ENCODE results near the gene PXDC1.
"Not testable (repeated sequence)": the region's sequence is repeated elsewhere in the genome, so short reads cannot be mapped to it uniquely, and the experiment has no call there.

Gene PXDC1

DNA sequence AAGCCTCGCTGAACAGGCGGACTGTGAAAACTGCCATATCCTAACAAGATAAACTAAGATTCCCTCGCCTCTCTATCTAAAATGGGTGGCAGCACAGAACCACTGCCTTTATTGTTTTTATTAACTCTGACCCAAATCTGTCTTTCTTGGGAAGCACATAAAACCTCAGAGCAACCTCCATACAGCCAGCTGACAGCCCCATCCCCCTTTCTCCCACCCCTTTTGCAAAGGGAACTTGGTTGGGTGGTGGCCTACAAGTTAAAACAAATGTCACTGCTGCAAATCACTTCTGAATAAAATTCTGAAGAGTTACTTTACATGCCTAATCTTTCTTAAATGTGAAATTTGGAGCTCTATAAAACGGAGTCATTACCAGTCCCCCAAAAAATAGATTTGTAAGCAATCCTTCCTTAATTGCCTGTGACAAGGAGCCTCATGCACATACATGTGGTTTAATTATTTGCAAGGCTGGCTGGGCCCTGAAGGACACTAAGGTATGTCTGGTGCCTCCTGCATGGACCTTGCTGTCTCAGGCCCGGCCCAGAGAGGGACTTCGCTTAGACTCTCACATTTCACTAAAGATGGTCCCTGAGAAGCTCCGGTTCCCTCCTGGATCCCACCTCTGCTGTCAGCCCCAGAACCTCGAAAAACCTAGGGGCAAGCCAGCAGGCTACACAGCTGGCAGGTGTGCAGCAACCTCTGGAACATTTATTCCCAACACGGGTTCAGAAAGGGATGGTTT, 21.7 kb downstream of the PXDC1 start:
- DNase-seq = no peak

DNA sequence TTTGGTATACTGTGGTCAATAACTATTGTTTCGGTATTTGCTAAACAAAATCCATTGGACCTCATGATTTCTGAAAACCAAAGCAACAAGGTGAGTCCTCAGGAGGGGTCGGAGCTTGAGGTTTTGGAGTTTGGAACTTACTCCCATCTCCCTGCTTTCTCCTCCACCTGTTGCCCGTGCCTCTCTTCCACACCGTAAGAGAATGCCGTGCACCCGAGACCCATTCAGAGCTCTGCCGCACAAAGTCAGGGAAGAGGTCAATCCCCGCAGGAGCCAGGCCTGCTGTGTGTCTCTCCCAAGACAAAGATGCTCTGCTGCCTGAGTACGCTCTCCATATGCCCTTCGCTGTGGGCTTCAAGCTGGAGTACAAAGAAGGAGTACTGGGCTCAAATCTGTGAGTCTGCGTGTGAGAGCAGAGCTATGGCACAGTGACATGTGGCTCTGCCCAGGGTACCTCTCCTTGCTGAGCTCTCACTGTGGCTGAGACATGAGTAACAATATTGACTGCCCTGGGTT, 23.9 kb downstream of the PXDC1 start:
- DNase-seq = no peak

GRCh38 chr6:3727036-3727435, 24.5 kb downstream of the PXDC1 start:
- no peak for DNase-seq

DNA sequence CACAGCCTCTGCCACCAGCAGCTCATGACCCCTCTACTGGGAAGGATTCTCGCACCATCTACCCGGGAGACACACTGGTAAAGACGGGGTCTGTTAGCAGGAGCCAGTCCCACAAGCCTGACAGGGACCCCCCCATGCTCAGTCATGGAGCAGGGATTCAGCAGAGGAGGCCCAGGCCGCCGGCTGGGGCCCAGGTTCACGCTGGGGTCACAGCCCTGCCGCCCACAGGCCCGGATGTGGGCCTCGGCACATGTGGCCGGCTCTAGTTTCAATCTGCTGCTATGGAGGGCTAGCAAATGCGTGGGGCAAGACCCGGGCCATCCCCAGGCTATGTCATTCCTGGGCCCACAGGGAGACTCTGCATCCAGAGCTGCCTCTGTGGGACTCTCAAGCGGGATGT, 25.1 kb downstream of the PXDC1 start:
- DNase-seq = no peak

DNA sequence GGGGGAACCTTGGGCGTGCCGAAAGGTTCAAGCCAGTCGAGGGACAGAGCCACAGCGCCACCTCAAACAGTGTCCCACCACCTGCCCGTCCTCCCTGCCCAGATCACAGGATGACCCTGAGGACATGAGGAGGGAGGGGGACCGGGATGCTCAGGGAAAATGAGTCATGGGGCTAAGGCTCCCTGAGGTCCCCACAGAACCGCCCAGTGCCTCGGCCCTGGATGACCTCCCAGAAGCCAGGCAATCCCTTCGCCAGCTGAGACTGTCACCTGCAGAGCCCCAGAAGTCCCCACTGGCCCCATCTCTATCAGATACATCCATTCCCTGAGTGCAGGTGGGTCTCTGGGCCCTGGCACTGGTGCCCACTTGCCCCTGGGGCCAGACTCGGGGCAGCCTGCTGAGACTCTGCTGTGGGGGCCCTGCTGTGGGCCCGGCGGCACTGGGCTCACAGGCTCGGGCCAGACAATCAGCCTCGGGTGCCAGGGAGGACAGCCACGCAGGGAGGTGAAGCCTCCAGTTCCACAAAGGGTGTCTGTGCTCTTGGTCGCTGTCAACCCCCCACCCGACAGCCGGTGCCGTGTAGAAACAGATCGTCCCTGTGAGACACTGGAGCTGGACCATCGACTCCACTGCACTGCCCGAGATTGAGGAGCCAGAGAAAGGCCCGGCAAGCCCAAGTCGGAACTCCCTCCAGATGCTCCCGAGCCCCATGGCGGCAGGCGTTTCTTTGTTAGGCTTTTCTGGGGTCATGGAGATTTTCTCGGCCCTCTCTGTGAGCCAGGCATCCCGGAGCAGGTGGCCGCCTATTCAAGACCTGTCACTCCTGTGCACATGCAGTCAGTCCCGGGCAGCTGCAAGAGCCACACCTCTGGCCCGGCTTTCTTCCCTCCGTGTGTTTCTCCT, 26.1 kb downstream of the PXDC1 start:
- no peak for DNase-seq

DNA sequence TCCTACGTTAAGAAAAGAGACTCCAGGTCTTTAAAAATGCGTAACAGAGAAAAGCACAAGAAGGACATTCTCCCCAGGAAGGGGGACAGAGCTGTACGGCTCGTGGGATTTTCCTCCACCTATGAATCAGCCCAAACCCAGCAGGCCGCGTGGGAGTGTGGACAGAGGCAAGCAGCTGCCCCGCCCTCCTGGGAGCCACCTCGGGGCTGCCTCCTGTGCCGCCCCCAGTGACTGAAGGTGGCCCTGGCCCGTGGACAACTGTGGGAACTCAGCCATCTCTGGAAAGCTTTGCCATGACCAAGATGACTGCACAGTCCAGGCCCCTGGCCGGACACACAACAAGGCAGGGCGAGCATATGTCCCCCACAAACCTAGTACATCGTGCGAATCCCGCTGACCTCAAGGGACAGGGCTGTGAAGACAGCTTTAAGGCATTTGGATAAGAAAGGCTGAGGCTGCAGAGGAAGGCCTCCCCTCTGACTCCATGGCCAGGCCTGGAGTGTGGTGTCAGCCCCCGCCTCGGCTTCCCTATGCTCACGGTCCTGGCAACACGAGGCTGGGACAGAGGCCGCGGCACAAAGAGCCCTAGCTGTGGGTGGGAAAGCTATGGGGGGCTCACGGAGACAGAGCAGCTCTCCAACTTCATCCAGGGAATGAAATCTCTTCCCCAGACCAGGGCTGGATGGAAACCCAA, 26.9 kb downstream of the PXDC1 start:
- DNase-seq = no peak

GRCh38 chr6:3723966-3724365, 27.5 kb downstream of the PXDC1 start:
- no peak for DNase-seq

GRCh38 chr6:3723251-3723650, 28.3 kb downstream of the PXDC1 start:
- no peak for DNase-seq

DNA sequence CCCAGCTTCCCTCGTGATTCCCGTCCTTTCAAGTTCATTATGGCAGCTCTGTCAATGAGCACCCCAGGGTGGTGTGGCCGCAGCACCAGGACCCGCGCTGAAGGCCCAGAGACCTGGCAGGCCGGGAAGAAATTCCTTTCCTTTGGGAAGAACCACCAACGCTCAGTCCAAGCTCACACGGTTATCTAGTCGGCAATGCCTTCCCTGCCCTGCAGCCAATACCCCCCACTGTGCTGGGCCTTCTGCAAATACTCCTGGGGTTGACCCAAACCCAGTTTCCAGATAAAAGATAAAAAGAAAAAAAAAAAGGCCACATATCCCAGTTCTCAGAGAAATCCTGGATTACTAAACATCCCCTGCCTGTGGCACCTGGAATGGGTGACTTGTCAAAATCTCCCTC, 28.7 kb downstream of the PXDC1 start:
- no peak for DNase-seq

DNA sequence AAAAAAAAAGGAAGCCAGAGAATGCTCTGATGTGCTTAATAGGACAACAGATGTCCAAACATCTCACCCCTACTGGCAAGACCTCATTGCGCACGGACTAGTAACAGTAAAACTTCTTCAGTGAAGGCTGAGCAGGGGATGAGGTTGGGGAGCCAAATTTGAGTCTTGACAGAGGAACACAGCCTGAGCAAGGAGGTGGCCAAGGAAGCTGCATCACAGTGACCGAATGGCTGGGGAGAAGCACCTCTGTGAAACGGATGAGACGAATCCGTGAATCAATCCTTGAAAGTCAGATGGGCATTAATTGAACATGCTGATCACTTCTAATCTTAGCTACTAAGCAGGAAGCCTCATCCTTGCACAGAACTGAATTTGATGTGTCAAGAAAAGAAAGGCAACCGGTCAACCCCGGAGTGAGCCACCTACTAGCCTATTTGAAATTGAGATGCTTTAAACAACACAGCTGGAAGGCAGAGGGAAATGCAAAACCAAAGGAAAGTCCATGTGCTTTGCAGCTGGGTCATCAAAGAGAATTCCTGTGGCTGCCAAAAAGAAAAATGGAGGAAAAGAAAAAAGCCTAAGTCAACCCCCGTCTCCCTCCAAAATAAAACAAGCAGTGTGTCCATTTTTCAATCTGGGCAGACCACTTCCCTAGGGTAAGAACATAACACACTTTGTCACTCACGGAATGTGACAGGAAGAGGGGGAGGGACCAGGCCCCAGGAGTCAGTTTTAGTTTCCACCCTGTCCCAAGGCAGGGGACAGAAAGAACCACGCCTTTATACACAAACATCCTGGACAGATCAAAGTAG, 29.5 kb downstream of the PXDC1 start:
- DNase-seq = no peak

- not testable (repeated sequence) for DNase-seq
Observed at GRCh38 chr6:3720770-3721169, 30.7 kb downstream of the PXDC1 start.

GRCh38 chr6:3719462-3720308, 31.8 kb downstream of the PXDC1 start:
- no peak for DNase-seq

- DNase-seq = no peak
Observed at GRCh38 chr6:3718407-3718806, 33.1 kb downstream of the PXDC1 start.

DNA sequence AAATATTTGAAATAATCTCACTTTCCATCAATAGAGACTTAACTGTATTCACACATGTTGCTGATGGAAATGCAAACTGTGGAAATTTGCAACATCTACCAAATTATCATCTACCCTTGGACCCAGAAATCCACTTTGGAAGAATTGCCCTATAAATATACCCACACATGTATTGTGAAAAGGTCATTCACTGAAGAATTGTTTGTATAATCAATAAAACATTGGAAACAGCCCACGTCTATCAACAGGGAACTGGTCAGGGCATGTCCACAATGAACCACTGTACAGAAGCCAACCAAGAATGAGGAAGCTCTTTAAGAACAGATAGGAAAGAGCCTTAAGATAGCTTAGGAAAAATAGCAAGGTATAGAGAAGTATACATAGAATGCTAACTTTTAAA, 36.2 kb downstream of the PXDC1 start:
- no peak for DNase-seq

- DNase-seq = no peak
Observed at GRCh38 chr6:3714768-3715167, 36.7 kb downstream of the PXDC1 start.

DNA sequence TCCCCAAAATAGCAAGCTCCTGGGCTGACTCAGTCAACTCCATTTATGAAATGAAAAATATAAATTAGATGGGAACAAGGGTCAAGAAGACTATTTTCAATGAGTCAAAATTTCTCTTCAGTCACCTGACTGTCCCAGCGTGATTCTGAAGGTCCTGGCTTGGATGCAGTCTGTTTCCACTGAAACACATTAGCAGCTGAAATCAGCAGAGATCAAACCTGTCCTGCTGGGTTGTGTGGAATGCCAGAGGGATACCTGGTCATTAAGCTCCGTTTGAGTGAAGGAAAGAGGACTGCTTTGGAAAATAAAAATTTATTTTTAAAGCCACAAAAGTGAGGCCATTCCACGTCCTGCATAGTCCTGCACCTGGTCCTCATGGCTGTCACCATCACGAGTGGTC, 37.4 kb downstream of the PXDC1 start:
- DNase-seq = no peak

DNA sequence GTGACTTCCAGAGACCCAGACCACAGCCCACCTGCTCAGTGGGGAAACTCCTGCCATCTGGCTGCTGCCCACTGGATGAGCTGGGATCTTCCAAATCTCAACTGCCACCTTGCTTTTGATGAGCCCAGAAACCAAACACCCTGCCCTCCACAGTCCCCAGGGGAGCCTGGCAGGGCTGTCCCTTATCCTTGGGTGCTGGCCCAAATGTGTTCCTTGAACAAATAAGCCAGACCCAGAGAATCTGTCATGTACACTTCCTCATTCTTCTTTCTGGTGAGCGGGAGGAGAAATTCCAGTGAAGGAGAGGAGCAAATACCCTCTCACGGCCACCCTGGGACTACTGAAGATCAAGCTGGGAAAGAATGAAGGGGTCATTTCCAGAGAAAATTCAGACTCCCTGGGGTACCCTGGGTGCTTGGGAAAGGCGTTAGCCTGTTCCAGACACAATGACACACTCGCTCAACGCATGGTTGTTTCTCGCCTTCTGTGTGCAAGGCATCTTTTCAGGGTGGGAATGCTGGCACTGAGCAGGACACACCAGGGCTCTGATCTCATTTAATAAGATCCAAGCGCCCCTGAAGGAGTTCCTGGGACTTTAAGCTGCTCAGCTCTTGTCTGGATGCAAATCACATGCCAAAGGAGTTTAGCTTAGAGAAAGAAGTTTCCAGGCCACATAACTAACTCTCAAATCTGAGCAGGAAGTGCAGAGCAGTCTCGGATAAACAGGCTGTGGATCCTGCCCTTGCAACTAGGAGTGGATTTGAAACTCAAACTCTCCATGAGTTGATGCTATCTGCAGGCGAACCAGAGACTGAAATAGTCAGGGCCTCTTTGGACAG, 38.5 kb downstream of the PXDC1 start:
- no peak for DNase-seq

GRCh38 chr6:3711776-3712175, 39.7 kb downstream of the PXDC1 start:
- DNase-seq = no peak

DNA sequence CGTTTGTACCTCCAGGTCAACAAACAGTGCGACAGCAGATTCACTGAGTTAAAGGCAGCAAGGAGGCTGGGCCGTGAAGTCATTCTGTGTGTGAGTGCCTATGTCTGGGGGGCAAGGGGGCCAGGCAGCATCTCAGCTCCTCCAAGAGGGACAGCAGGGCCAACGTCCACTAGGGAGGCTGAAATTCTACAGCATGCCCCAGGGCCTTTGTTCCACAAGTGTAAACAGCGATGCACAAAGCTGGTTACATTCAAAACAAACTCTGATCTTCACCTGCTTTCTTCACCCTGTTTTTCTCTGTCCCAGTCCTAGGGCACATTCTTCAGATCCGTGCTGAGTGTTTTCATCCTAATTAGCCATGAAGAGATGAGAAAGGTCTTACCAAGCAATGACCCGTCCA, 41.1 kb downstream of the PXDC1 start:
- no peak for DNase-seq

DNA sequence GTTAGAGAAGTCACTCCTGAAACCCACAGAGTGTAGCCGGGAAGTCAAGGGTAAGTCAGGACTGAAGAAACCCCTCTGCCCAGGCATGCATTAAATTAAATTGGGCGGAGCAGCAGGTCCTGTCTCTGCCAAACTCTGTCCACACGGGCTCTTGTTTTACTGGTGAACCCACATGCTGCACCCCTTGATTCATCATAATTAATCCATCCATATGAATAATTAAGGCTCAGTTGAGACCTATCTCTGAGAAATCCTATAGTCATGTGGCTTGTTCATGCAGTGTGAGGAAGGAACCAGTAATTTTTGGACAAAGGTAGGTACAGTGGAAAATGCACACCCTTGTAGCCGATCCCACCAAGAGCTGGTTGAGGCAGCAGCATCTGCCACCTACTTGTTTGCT, 43.0 kb downstream of the PXDC1 start:
- no peak for DNase-seq

All from NCI-H187 (cell line).